Endothelial cell of umbilical vein (primary cell): Measurements from ENCODE around the gene SLC35A5. TPM values are rescaled to one million over a fixed set of nuclear protein-coding genes. Genes with fewer than 3 reads are reported as not detected.

Experiments used
- BruUV-seq: library from RNA; stranded (reverse); fragments of 400-500 nt; replicated peaks from 2 replicates; lab custom pipeline; 2021; lab: Mats Ljungman, UMichigan
- CTCF ChIA-PET: fragments of 300-600, 350-600 bp; sonication (Branson Sonifier 250); formaldehyde crosslinking; loops from one replicate; lab custom pipeline; 2021; ENCODE audit warnings: antibody characterized with exemption, inconsistent platforms; lab: Charles Lee
- POLR2A ChIA-PET: fragments of 300-600, 350-600 bp; sonication (Branson Sonifier 250); formaldehyde crosslinking; loops from one replicate; lab custom pipeline; 2021; ENCODE audit warnings: antibody characterized with exemption, inconsistent platforms; lab: Charles Lee
- DNase-seq: peaks from one replicate; pipeline ENCODE4 v3.0.0-alpha.2; 2011; ENCODE audit warnings: low read depth, low spot score
- FAIRE-seq: peaks from 2 replicates; lab custom pipeline; 2011; peaks lifted over from hg19 to GRCh38; lab: Jason Lieb, UNC
- H2AFZ ChIP-seq: 2 replicates; pipeline ENCODE4 v1.6.0; 2012; ENCODE audit warnings: low read depth, low read length, control low read depth, inconsistent platforms
- H3K27ac ChIP-seq: 2 replicates; pipeline ENCODE4 v1.5.1; 2011; ENCODE audit warnings: low read depth, mild to moderate bottlenecking, control low read depth, low read length, moderate library complexity; ENCODE audit not compliant: insufficient read depth
- H3K27me3 ChIP-seq, 2 experiments: 2 replicates each; pipeline versions ENCODE4 v1.6.0 to v1.6.1; 2011; ENCODE audit warnings: low read length in 2 of 2, mixed read lengths in 1 of 2; ENCODE audit not compliant: control insufficient read depth in 2 of 2, insufficient read depth in 2 of 2
- H3K36me3 ChIP-seq, 2 experiments: 2 replicates in 1 of 2; 3 replicates in 1 of 2; pipeline ENCODE4 v1.5.1; 2011; ENCODE audit warnings: low read length in 2 of 2, mild to moderate bottlenecking in 1 of 2, moderate library complexity in 1 of 2; ENCODE audit not compliant: control insufficient read depth in 2 of 2, insufficient read depth in 2 of 2; ENCODE audit errors: extremely low read depth in 1 of 2
- H3K4me1 ChIP-seq: 3 replicates; pipeline ENCODE4 v1.5.1; 2011; ENCODE audit warnings: mild to moderate bottlenecking, low read length; ENCODE audit not compliant: control insufficient read depth, insufficient read depth; ENCODE audit errors: extremely low read depth
- H3K4me2 ChIP-seq: 2 replicates; pipeline ENCODE4 v1.6.1; 2011; ENCODE audit warnings: low read length, control low read depth, mixed read lengths; ENCODE audit not compliant: insufficient read depth
- H3K4me3 ChIP-seq, 3 experiments: fragments of 200-600 bp in 1 of 3; sonication (generic), shearing (Covaris generic) in 1 of 3; replicated peaks in 1 of 3; 2 replicates each; pipeline ENCODE4 v1.5.1; 2011 to 2016; ENCODE audit warnings: control low read depth in 3 of 3, low read length in 3 of 3, mild to moderate bottlenecking in 2 of 3, inconsistent platforms in 1 of 3, low read depth in 1 of 3, moderate library complexity in 1 of 3; ENCODE audit not compliant: insufficient read depth in 1 of 3
- H3K79me2 ChIP-seq: 2 replicates; pipeline ENCODE4 v1.6.0; 2012; ENCODE audit warnings: low read length, inconsistent platforms; ENCODE audit not compliant: control insufficient read depth, insufficient read depth
- H3K9ac ChIP-seq: replicated peaks from 2 replicates; pipeline ENCODE3; 2011; ENCODE audit warnings: low read length, control low read depth; ENCODE audit not compliant: insufficient read depth; ENCODE audit errors: extremely low read depth
- H3K9me1 ChIP-seq: replicated peaks from 3 replicates; pipeline ENCODE4 v1.6.0; 2011; ENCODE audit warnings: mild to moderate bottlenecking, low read length; ENCODE audit not compliant: control insufficient read depth, insufficient read depth; ENCODE audit errors: extremely low read depth
- H3K9me3 ChIP-seq: replicated peaks from 2 replicates; pipeline ENCODE4 v1.5.1; 2012; ENCODE audit warnings: low read length, inconsistent platforms; ENCODE audit not compliant: control insufficient read depth, insufficient read depth
- H4K20me1 ChIP-seq: replicated peaks from 2 replicates; pipeline ENCODE3; 2011; ENCODE audit warnings: mild to moderate bottlenecking, low read length; ENCODE audit not compliant: control insufficient read depth, insufficient read depth; ENCODE audit errors: extremely low read depth
- CTCF ChIP-seq, 2 donors: IDR thresholded peaks; 1 replicate in 1 of 2; 2 replicates in 1 of 2; pipeline ENCODE4 v1.5.1; 2011; ENCODE audit warnings: low read length in 2 of 2, mild to moderate bottlenecking in 2 of 2, moderate library complexity in 2 of 2, control low read depth in 1 of 2, inconsistent platforms in 1 of 2, low read depth in 1 of 2; ENCODE audit not compliant: insufficient read depth in 1 of 2; ENCODE audit errors: extremely low read depth in 1 of 2
- EZH2 ChIP-seq: IDR thresholded peaks from 2 replicates; pipeline ENCODE4 v1.6.1; 2012; ENCODE audit warnings: borderline replicate concordance, low read depth, mild to moderate bottlenecking, moderate library complexity, low read length, inconsistent platforms; ENCODE audit not compliant: severe bottlenecking
- FOS ChIP-seq: IDR thresholded peaks from 2 replicates; pipeline ENCODE4 v1.6.1; 2011; ENCODE audit warnings: mild to moderate bottlenecking, low read length, moderate library complexity, borderline replicate concordance; ENCODE audit not compliant: insufficient read depth
- GATA2 ChIP-seq: IDR thresholded peaks from 2 replicates; pipeline ENCODE4 v1.7.0; 2011; ENCODE audit warnings: low read depth, mild to moderate bottlenecking, moderate library complexity, mixed read lengths, low read length; ENCODE audit not compliant: insufficient read length, insufficient read depth
- JUN ChIP-seq: IDR thresholded peaks from 2 replicates; pipeline ENCODE4 v1.6.1; 2011; ENCODE audit warnings: borderline replicate concordance, low read depth; ENCODE audit not compliant: insufficient read length, insufficient read depth
- MYC ChIP-seq: IDR thresholded peaks from one replicate; pipeline ENCODE4 v1.6.1; 2011; ENCODE audit warnings: mild to moderate bottlenecking, low read depth, low read length
- POLR2A ChIP-seq: IDR thresholded peaks from 2 replicates; pipeline ENCODE4 v1.6.1; 2012; ENCODE audit warnings: low read depth, mild to moderate bottlenecking, control low read depth, low read length
- POLR2AphosphoS5 ChIP-seq: IDR thresholded peaks from 2 replicates; pipeline ENCODE4 v1.6.1; 2012; ENCODE audit warnings: low read depth, mild to moderate bottlenecking, control low read depth, low read length, moderate library complexity; ENCODE audit not compliant: insufficient read depth
- dilution Hi-C: fragments of 300-500 bp; cut with MboI; formaldehyde crosslinking; loops from one replicate; pipeline ENCODE4 v1.15.0; 2019; ENCODE audit warnings: low sequenced_read_pairs; ENCODE audit not compliant: extremely low pct_ligation_motif_present
- intact Hi-C: fragments of 100-400 bp; cut with micrococcal nuclease; formaldehyde crosslinking; loops from one replicate; pipeline ENCODE4 v1.10.0; 2022
- polyA plus RNA-seq, 4 experiments: library from polyadenylated mRNA; depleted of rRNA in 3 of 4; stranded (reverse) in 3 of 4; unstranded in 1 of 4; fragments of >200 nt; gene quantifications; 2 replicates each; pipeline versions ENCODE4 v1.2.1 to v1.2.3, GENCODE V29; 2011 to 2012; ENCODE audit warnings: missing spikeins in 1 of 4
- total RNA-seq: library from RNA; stranded (reverse); gene quantifications from 2 replicates; pipeline ENCODE4 v1.2.3, GENCODE V29; 2021
- TF ChIP-seq, protein P1 (sequence below): IDR thresholded peaks from 2 replicates; pipeline ENCODE4 v1.6.1; 2011; ENCODE audit not compliant: insufficient read depth, insufficient read length

Gene SLC35A5
- total and polyA plus RNA-seq, 2 donors (not counting 3 experiments of a cell fraction or from before 2014, with no cell fraction given), result 25.1 to 40.1 TPM

GRCh38 chr3:112572701-112573100, 10.9 kb downstream of the SLC35A5 start:
- FAIRE-seq, result no peak

More at GRCh38 chr3:112572701-112573100, 10.9 kb downstream of the SLC35A5 start:
- no peaks in the 10 kb centered on the region for H3K79me2 ChIP-seq
- H3K4me3 ChIP-seq, result no peak overlapping the region
- intact Hi-C loops, result no loop called here
- H3K9me3 ChIP-seq, result no peaks in the 10 kb centered on the region
- no peak overlapping the region for H3K9ac ChIP-seq
- no peaks in the 10 kb centered on the region for H3K27me3 ChIP-seq
- H3K36me3 ChIP-seq, result peaks cover under 1 to 16% of the 10 kb centered on the region in 2 experiments
- POLR2A ChIA-PET, result no interaction called here
- no TSS peak for BruUV-seq
- no peak overlapping the region for H2AFZ ChIP-seq
- CTCF ChIA-PET, result interaction anchor here (1.1 kb wide), 1 partner anchor 70 kb away, joined by 3 read pairs; no protein-coding TSS in a partner anchor
- dilution Hi-C loops, result no loop called here
- H3K4me2 ChIP-seq, result peak overlapping the region; percentile 24
- peaks cover 18% of the 10 kb centered on the region for H3K4me1 ChIP-seq
- H3K27ac ChIP-seq, result no peak overlapping the region
- TF ChIP-seq FOS (no peak), EZH2 (no peak), CTCF (IDR thresholded peaks at IDR 0.05; ENCODE audit: extremely low read depth in 1 of 2, insufficient read depth in 1 of 2, low read depth in 1 of 2, low read length in 2 of 2) (no peak), MYC (no peak), GATA2 (no peak), POLR2A (no peak), POLR2AphosphoS5 (no peak), JUN (no peak)
- TF ChIP-seq, protein P1, sequence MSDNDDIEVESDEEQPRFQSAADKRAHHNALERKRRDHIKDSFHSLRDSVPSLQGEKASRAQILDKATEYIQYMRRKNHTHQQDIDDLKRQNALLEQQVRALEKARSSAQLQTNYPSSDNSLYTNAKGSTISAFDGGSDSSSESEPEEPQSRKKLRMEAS, result no peak
- no peaks in the 10 kb centered on the region for H4K20me1 ChIP-seq
- DNase-seq, result no peak
- H3K9me1 ChIP-seq, result no peaks in the 10 kb centered on the region
